Epithelial cell of esophagus (primary cell): ENCODE measurements around the gene KIF21A.

Experiments used
- DNase-seq: peaks from one replicate; pipeline ENCODE4 v3.0.0; 2010; ENCODE audit warnings: low read depth
- H3K4me3 ChIP-seq: 2 replicates; pipeline ENCODE4 v1.5.1; 2011; ENCODE audit warnings: mild to moderate bottlenecking, low read length, control low read depth
- CTCF ChIP-seq: IDR thresholded peaks from 2 replicates; pipeline ENCODE4 v1.5.1; 2011; ENCODE audit warnings: low read depth, mild to moderate bottlenecking, low read length, control low read depth, inconsistent platforms; ENCODE audit not compliant: insufficient read depth; ENCODE audit errors: missing control alignments

The KIF21A gene

GRCh38 chr12:39352471-39353017 lies 90.4 kb downstream of the KIF21A start:
- no peak for DNase-seq
- H3K4me3 ChIP-seq = no peak overlapping the region
- TF ChIP-seq CTCF = no peak

- no peak for TF ChIP-seq CTCF
- no peak overlapping the region for H3K4me3 ChIP-seq
- no peak for DNase-seq
Measured at GRCh38 chr12:39351153-39351552, 91.8 kb downstream of the KIF21A start.

GRCh38 chr12:39348941-39349626 lies 93.8 kb downstream of the KIF21A start:
- H3K4me3 ChIP-seq = no peak overlapping the region
- no peak for TF ChIP-seq CTCF
- DNase-seq = no peak

GRCh38 chr12:39348523-39348922 lies 94.4 kb downstream of the KIF21A start:
- DNase-seq = no peak
- no peak overlapping the region for H3K4me3 ChIP-seq
- TF ChIP-seq CTCF = no peak

GRCh38 chr12:39344926-39345325 lies 98.0 kb downstream of the KIF21A start:
- TF ChIP-seq CTCF = no peak
- no peak overlapping the region for H3K4me3 ChIP-seq
- DNase-seq = no peak

GRCh38 chr12:39343665-39344064 lies 99.3 kb downstream of the KIF21A start:
- TF ChIP-seq CTCF = no peak
- DNase-seq = peak; percentile 65
- H3K4me3 ChIP-seq = no peak overlapping the region

GRCh38 chr12:39341761-39342160 lies 101.2 kb downstream of the KIF21A start:
- H3K4me3 ChIP-seq = no peak overlapping the region
- TF ChIP-seq CTCF = no peak
- no peak for DNase-seq
